GM21723 (cell line): ENCODE data around the gene SLC35D1.

Experiments
- ATAC-seq: cut with Tn5 transposase; IDR thresholded peaks from one replicate; pipeline ENCODE4 v1.9.1; 2021; ENCODE audit warnings: mild to moderate bottlenecking, moderate library complexity; ENCODE audit not compliant: unreplicated experiment

Gene SLC35D1

GRCh38 chr1:67044631-67045270 is 9.2 kb downstream of the SLC35D1 start:
- no peak for ATAC-seq

DNA sequence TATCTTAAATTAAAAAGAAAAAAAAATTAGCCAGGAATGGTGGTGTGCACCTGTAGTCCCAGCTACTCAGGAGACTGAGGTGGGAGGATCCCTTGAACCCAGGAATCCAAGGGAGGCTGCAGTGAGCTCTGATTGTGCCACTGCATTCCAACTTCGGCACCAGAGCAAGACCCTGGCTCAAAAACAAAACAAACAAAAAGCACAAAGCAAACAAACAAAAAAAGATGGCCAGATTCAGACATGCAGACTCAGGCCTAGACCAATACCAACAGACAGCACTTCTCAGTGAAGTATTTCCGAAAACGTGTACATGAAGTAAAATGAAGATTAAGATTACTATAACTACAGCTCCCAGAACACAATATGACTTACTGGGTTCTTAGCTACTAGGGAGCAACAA is 10.6 kb downstream of the SLC35D1 start:
- no peak for ATAC-seq

GRCh38 chr1:67041841-67042503 is 12.0 kb downstream of the SLC35D1 start:
- no peak for ATAC-seq

DNA sequence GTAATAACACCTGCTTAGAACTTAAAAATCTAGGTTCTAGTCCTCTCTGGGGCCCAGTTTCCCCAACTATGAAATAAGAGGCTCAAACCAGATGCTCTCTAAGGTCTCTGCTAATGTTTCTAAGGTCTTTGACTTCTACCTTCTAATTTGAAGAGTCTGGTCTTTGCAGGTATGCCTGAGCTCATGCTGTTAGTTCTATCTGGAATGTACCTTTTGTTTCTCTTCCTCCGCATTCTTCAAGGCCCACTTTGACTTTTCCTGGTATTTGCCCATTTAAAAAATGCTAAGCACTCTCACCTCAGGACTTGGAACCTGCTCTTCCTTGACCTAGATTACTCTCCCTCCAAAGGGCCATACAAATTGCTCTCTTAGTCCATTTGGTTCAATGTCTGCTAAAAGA is 13.5 kb downstream of the SLC35D1 start:
- no peak for ATAC-seq

- ATAC-seq = no peak
Measured at GRCh38 chr1:67031859-67032247, 22.1 kb downstream of the SLC35D1 start.

GRCh38 chr1:67031121-67031858 is 22.7 kb downstream of the SLC35D1 start:
- no peak for ATAC-seq

GRCh38 chr1:67029472-67029871 is 24.5 kb downstream of the SLC35D1 start:
- no peak for ATAC-seq

DNA sequence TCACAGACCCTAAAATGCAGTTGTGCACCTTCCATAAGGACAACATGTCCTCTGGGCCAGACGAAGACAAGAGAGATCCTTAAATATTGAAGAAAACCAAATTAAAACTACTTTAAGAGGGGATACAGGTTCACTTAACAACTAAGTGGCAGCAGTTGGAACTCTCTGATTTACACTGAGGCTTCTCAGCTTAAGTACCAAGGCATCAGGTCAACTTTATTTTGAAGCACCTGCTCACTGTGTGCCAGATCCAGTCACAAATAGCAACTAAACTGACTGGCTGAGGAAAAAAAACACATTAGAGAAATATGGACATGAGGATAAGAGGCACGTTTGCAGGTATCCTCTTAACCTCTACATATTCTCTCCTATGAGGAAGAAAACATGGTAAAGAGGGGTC is 33.2 kb downstream of the SLC35D1 start:
- ATAC-seq = no peak

GRCh38 chr1:67020304-67020703 is 33.6 kb downstream of the SLC35D1 start:
- no peak for ATAC-seq

DNA sequence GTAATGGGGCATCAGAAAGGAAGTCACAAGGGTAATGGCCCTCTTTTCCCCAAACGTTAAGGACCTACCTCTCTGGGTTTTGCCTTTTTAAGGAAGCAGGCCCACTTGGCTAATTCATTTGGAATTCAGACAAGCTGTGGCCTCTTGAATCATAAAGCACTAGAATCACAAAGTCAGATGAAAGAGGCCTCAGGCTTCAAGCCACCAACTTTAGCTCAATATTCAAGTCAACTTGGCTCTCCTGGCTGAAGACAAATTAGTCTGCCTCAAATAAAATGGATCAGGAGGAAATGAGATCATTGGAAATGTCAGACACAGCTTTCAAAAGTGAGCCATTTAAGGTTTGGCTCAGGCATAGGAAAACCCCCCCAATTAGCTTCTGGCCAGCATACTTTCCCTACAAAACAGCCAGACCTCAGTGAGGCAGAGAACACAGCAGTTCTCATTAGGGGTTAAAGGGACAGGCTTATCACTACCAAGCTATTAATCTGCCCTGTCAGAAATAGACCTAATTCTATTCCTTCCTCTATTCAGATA is 34.3 kb downstream of the SLC35D1 start:
- ATAC-seq = no peak

- no peak for ATAC-seq
Measured at GRCh38 chr1:67019121-67019520, 34.8 kb downstream of the SLC35D1 start.

DNA sequence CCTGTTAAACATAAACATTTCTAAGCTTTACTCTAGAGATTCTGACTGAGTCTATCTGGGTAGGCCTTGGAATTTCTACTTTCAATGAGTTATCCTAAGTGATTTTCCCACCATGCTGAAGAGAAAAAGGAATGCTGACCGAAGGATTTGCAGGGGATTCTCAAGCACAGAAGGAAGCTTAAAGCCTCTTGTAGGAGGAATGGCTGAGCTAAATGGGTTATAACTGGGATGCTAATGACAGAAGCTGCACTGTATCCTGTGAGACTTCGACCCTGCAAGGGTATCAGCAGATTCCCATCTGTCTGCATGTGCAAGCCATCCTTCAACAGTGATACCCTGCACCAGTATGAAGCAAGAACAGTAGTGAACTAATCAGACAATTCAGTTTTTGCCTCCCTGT is 35.4 kb downstream of the SLC35D1 start:
- ATAC-seq = no peak

- ATAC-seq = no peak
Measured at GRCh38 chr1:67013573-67013972, 40.4 kb downstream of the SLC35D1 start.

GRCh38 chr1:67009792-67010191 is 44.2 kb downstream of the SLC35D1 start:
- ATAC-seq = no peak

- ATAC-seq = no peak
Measured at GRCh38 chr1:67005068-67005467, 48.9 kb downstream of the SLC35D1 start.

- ATAC-seq = no peak
Measured at GRCh38 chr1:67004176-67004575, 49.8 kb downstream of the SLC35D1 start.

DNA sequence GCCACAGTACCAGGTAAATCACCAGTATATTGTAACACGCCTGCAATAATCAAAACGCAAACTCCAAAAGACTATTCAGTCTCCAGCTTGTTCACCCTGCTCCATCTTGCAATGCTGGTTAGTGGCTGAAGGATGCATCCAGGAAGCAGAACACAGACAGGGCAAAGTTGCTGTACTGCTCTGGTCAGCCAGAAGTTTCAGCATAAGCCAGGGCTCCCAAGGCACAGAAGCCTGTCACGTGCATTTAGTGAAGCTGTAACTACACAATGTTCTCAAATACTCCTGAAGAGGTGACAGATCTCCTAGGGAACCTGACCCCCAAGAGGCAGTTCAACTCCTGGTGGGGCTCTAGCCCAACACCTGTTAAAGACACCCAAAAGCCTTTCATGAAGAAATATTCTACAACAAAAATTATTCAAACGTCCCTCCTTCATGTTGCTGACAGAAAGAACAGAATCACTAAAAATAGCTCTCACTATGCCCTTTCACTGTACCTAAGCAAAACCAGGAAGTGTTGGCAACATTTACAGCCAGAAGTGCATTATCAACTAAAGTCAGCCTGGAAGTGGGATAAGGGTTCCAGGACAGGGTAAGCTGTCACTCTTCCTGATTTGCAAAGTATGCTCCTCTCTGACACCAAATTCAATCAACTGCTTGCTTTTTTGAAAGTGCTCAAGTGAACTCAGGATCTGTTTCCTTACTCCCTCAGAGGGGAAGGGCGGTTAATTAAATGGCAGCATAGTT is 52.1 kb downstream of the SLC35D1 start:
- no peak for ATAC-seq

- ATAC-seq = no peak
Measured at GRCh38 chr1:66999640-67000400, 54.1 kb downstream of the SLC35D1 start.

GRCh38 chr1:66998972-66999371 is 55.0 kb downstream of the SLC35D1 start:
- ATAC-seq = no peak

DNA sequence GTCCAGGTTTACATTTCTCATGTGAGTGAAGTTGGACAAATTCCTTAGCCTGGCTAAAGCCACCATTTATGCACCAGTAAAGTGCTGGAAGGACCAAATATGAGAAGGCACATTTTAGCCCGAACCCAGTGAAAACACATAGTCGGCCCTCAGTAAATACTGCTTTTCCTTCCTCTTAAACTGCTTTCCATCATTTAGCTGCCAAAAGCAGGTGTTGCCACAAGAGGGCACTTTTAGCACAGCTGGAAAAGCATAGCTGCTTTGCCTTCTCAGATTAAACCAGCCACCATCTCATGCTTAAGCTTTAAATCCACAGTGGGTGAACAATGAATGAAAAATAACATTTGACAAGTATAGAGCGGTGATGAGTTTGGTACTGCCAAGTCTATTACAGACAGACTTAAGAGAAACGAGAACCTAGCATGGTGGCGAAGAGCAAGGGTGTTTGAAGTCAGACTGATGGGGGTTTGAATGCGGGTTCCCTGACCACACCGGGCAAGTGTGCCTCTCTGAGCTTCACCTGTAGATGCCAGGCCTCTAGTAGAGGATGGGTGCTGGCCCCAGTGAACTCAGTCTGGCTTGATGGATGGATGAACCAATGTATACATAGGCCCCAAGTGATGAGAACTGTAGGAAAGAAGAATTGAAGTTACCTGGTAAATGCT is 57.8 kb downstream of the SLC35D1 start:
- ATAC-seq = peak; percentile 79
